ENCODE results near the gene NLRP8. TPM values are rescaled to one million over a fixed set of nuclear protein-coding genes. Genes with fewer than 3 reads are reported as not detected.
"Not testable (repeated sequence)": the region's sequence is repeated elsewhere in the genome, so short reads cannot be mapped to it uniquely, and the experiment has no call there.

The NLRP8 gene
- total RNA-seq: not detected
- total RNA-seq: 0 reads per million in 2 donors

- no peak for DNase-seq
- Mint-ChIP-seq H3K36me3 (ENCODE audit: low read depth) (no peaks in the 10 kb centered on the region), H3K27ac (no peak within 1 kb of the TSS), H3K4me1 (no peaks in the 10 kb centered on the region), H3K27me3 (no peaks in the 10 kb centered on the region), H3K4me3 (no peak within 1 kb of the TSS)
- no peaks in the 10 kb centered on the region for H3K9me3 ChIP-seq (ENCODE audit: control insufficient read depth, low read length, poor library complexity, severe bottlenecking)
- no peak for ATAC-seq
These were observed at the start of gene NLRP8 for GRCh38 chr19:55947532-55947931. Gene NLRP8, plus strand, starts transcription at chr19:55947832.

GRCh38 chr19:55898911-55899310 is 48.7 kb upstream of the NLRP8 start:
- H3K36me3 Mint-ChIP-seq (ENCODE audit: low read depth): no peaks in the 10 kb centered on the region
- no peak overlapping the region for H3K4me3 Mint-ChIP-seq
- peaks cover 2% of the 10 kb centered on the region for H3K9me3 ChIP-seq (ENCODE audit: control insufficient read depth, low read length, poor library complexity, severe bottlenecking)
- no peak overlapping the region for H3K27ac Mint-ChIP-seq
- no peak for ATAC-seq
- DNase-seq: no peak
- peaks cover 5% of the 10 kb centered on the region for H3K27me3 Mint-ChIP-seq
- no peaks in the 10 kb centered on the region for H3K4me1 Mint-ChIP-seq

DNA sequence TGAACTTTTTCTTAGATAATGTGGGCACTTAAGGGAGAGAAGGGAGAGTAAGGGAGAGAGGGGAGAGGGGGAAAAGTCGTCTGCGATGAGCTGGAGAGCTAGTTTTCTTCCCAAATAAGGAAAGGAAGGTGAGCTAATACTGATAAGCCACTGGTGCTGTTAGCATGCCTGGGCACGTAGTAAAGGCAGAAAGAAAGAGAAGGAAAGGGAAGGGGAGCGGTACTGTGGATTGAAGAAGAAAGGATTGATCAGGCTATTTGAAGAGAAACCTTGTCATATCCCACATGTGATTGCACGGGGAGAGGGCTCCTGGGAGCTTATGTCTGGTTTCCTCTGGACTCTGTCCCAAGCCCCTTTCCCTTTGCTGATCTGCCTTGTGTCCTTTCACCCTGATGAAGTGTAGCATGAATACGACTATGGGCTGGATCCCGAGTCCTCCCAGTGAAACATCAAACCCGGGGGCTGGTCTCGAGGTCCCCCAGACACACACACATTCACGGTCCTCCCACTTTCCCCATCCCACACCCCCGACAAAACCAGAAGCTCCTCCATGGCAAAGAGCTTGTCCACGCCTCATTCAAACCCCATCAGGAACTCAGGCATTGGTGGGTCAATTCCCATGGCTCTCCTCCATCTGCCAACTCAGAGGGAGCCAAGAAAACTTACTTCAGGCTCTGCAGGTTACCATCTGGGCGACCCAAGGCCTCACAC is 46.1 kb upstream of the NLRP8 start:
- Mint-ChIP-seq H3K36me3 (ENCODE audit: low read depth) (no peaks in the 10 kb centered on the region), H3K27me3 (peaks cover 5% of the 10 kb centered on the region), H3K4me3 (no peak overlapping the region), H3K27ac (no peak overlapping the region), H3K4me1 (no peaks in the 10 kb centered on the region)
- no peak for ATAC-seq
- DNase-seq: no peak
- H3K9me3 ChIP-seq (ENCODE audit: control insufficient read depth, low read length, poor library complexity, severe bottlenecking): peaks cover 2% of the 10 kb centered on the region

DNA sequence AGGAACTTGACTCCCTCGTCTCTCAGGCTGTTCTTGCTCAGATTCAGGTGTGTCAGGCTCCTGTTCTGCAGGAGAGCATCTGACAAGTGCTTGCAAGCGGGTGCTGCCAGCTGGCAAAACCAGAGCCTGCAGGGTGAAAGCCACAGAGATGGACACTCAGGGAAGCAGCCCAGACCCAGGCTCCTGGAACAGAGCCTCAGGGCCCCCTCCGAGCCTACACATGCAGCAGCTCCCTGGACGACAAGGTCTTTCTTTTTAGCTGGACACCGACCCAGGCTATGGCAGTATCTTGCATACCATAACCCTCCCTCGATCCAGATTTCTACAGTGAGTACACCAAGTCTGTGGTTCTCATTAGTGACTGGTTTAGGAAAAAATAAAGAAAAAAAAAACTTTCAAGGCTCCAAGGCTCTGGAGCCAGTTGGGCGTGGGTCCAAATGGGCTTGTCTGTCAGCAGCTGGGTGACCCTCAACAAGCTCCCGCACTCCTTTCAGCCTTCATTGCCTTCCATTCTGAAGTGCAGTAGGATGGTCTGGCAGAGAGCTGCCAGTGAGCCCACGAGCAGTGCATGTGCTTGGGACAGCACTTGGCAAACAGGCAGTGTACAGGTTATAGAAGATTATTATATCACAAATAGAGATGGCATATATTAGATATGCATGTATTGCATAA is 45.4 kb upstream of the NLRP8 start:
- ATAC-seq: no peak
- no peak for DNase-seq
- Mint-ChIP-seq H3K4me1 (no peaks in the 10 kb centered on the region), H3K36me3 (ENCODE audit: low read depth) (no peaks in the 10 kb centered on the region), H3K27me3 (peaks cover 5% of the 10 kb centered on the region), H3K4me3 (no peak overlapping the region), H3K27ac (no peak overlapping the region)
- peaks cover 2% of the 10 kb centered on the region for H3K9me3 ChIP-seq (ENCODE audit: control insufficient read depth, low read length, poor library complexity, severe bottlenecking)

- H3K27me3 Mint-ChIP-seq: no peaks in the 10 kb centered on the region
- ATAC-seq (no peak), DNase-seq (no peak)
- H3K4me1 Mint-ChIP-seq: no peaks in the 10 kb centered on the region
- no peaks in the 10 kb centered on the region for H3K36me3 Mint-ChIP-seq (ENCODE audit: low read depth)
- H3K27ac Mint-ChIP-seq: no peak overlapping the region
- no peak overlapping the region for H3K4me3 Mint-ChIP-seq
- peaks cover 2% of the 10 kb centered on the region for H3K9me3 ChIP-seq (ENCODE audit: control insufficient read depth, low read length, poor library complexity, severe bottlenecking)
These were observed 40.3 kb upstream of the NLRP8 start for GRCh38 chr19:55907286-55907685.

DNA sequence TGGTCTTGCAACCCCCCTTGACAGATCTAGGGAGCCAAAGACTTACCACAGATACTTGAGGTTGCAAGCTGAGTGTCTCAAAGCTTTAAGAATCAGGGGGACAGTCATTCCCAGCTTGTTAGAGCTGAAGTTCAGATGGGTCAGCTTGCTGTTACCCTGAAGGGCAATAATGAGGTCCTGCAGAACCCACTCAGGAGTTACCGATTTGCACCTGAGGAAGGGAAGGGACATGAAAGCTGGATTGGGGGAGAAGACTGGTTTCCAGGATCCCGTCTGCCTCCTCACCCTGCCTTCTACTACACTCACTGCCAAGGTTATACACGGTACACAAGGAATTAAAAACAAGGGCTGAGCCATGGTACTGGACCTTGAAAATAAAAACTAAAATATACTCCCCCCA is 39.9 kb upstream of the NLRP8 start:
- DNase-seq (no peak), ATAC-seq (no peak)
- H3K9me3 ChIP-seq (ENCODE audit: control insufficient read depth, low read length, poor library complexity, severe bottlenecking): peaks cover 2% of the 10 kb centered on the region
- no peaks in the 10 kb centered on the region for H3K27me3 Mint-ChIP-seq
- H3K4me3 Mint-ChIP-seq: no peak overlapping the region
- no peaks in the 10 kb centered on the region for H3K36me3 Mint-ChIP-seq (ENCODE audit: low read depth)
- no peaks in the 10 kb centered on the region for H3K4me1 Mint-ChIP-seq
- no peak overlapping the region for H3K27ac Mint-ChIP-seq

DNA sequence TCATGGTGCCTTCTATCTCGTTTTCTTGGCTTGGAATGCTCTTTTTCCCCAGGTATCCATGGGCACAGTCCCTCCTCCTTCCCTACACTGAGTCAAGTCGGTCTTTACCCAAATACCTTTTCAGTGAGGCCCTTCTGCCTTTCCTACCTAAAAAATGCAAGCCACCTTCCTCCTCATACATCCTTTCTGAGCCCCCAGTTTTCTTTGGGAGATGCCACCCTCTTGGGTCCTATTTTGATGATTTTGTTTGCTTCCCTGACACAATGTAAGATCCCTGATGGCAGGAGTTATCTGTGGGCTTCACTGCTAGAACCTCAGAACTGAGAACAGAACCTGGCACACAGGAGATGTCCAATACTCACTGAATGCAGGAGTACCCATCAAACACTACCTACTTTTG is 37.8 kb upstream of the NLRP8 start:
- ATAC-seq: no peak
- no peaks in the 10 kb centered on the region for H3K36me3 Mint-ChIP-seq (ENCODE audit: low read depth)
- no peaks in the 10 kb centered on the region for H3K9me3 ChIP-seq (ENCODE audit: control insufficient read depth, low read length, poor library complexity, severe bottlenecking)
- H3K27ac Mint-ChIP-seq: no peak overlapping the region
- DNase-seq: no peak
- no peaks in the 10 kb centered on the region for H3K4me1 Mint-ChIP-seq
- H3K4me3 Mint-ChIP-seq: no peak overlapping the region
- H3K27me3 Mint-ChIP-seq: no peaks in the 10 kb centered on the region

- H3K9me3 ChIP-seq (ENCODE audit: control insufficient read depth, low read length, poor library complexity, severe bottlenecking): no peaks in the 10 kb centered on the region
- Mint-ChIP-seq H3K4me3 (no peak overlapping the region), H3K36me3 (ENCODE audit: low read depth) (no peaks in the 10 kb centered on the region), H3K27ac (no peak overlapping the region), H3K27me3 (no peaks in the 10 kb centered on the region), H3K4me1 (no peaks in the 10 kb centered on the region)
- ATAC-seq (no peak), DNase-seq (no peak)
These were observed 34.7 kb upstream of the NLRP8 start for GRCh38 chr19:55912916-55913315.

DNA sequence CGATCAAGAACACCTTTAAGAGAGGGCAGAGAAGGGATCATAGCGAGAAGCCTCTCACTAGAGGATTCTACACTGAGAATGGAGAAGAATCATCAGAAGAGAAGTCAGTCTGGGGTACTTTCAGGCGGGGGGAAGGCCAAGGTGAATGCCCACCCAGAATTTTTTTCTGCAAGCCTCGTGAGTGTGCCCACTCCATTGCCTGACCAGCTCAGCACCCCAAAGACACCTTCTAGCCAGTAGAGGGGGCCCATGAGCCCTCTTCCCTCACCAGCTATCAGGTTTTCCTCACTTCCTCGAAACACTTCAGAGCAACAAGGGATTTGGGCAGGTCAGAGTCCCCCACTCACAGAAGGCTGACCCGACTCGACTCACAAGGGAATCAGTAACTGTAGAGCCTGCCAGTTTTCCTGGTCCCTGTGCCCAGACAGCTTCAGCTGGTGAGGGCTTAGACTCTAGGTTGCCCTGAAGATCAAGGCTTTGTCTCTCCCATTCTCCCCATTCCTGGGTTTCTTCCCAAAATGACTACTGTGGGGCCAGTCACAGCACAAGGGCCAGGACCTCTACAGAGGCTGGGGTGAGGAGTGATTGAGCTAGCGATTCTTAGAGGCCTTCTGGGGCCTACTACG is 33.9 kb upstream of the NLRP8 start:
- Mint-ChIP-seq H3K27ac (no peak overlapping the region), H3K36me3 (ENCODE audit: low read depth) (no peaks in the 10 kb centered on the region), H3K4me1 (no peaks in the 10 kb centered on the region), H3K4me3 (no peak overlapping the region), H3K27me3 (no peaks in the 10 kb centered on the region)
- no peaks in the 10 kb centered on the region for H3K9me3 ChIP-seq (ENCODE audit: control insufficient read depth, low read length, poor library complexity, severe bottlenecking)
- ATAC-seq: no peak
- no peak for DNase-seq

DNA sequence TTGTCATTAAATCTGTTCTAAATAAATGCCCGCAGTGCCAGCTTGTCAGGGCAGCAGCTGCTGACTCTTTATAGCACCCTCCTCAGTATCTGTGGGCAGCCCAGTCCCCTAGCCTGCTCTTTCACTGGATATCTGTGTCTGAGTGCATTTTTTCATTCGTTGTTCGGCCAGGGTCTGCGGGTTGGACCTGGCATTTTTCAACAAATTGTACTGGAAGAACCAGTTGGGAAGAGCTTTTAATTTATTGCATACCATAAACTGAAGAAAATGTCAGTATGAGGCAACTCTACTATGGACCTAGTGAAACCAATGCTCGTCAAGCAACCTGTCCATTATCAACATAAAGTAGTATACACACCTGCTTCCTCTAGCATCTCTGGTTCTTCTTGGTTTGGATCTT is 24.1 kb upstream of the NLRP8 start:
- DNase-seq (no peak), ATAC-seq (no peak)
- Mint-ChIP-seq H3K27me3 (no peaks in the 10 kb centered on the region), H3K4me3 (no peak overlapping the region), H3K4me1 (no peaks in the 10 kb centered on the region), H3K27ac (no peak overlapping the region), H3K36me3 (ENCODE audit: low read depth) (no peaks in the 10 kb centered on the region)
- no peaks in the 10 kb centered on the region for H3K9me3 ChIP-seq (ENCODE audit: control insufficient read depth, low read length, poor library complexity, severe bottlenecking)

- ATAC-seq: no peak
- Mint-ChIP-seq H3K27me3 (no peaks in the 10 kb centered on the region), H3K27ac (no peak overlapping the region), H3K4me3 (no peak overlapping the region), H3K4me1 (no peaks in the 10 kb centered on the region), H3K36me3 (ENCODE audit: low read depth) (no peaks in the 10 kb centered on the region)
- DNase-seq: no peak
- H3K9me3 ChIP-seq (ENCODE audit: control insufficient read depth, low read length, poor library complexity, severe bottlenecking): no peaks in the 10 kb centered on the region
These were observed 19.6 kb upstream of the NLRP8 start for GRCh38 chr19:55927991-55928390.

DNA sequence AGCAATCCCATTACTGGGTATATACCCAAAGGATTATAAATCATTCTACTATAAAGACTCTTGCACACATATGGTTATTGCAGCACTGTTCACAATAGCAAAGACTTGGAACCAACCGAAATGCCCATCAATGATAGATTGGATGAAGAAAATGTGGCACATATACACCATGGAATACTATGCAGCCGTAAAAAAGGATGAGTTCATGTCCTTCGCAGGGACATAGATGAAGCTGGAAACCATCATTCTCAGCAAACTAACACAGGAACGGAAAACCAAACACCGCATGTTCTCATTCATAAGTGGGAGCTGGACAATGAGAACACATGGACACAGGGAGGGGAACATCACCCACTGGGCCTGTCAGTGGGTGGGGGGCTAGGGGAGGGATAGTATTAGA is 18.4 kb upstream of the NLRP8 start:
- DNase-seq; H3K9me3 ChIP-seq (ENCODE audit: control insufficient read depth, low read length, poor library complexity, severe bottlenecking); H3K4me3 Mint-ChIP-seq; H3K36me3 Mint-ChIP-seq (ENCODE audit: low read depth); H3K27ac Mint-ChIP-seq; H3K27me3 Mint-ChIP-seq; ATAC-seq; H3K4me1 Mint-ChIP-seq: not testable (repeated sequence)

DNA sequence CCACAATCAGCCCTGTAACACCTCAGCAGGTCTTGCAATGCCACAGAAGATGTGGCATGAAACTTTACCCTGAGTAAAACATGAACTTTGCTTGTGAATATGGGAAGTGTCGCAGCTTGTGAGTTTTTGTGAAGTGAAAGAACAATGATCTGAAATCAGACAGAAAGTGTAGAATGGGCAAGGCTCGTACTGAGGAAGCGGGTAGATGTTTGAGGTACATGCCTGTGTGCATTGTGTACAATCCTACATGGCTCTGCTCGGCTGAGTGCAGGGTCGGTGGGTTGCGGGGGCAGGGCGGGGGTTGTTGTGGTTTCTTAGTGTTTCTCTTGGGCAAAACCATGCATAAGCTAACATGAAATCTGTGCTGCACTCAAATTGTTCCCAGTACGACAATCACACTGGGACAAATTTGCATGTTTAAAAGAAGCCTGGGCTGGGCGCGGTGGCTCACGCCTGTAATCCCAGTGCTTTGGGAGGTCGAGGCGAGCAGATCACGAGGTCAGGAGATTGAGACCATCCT is 16.6 kb upstream of the NLRP8 start:
- H3K27ac Mint-ChIP-seq: no peak overlapping the region
- no peaks in the 10 kb centered on the region for H3K4me1 Mint-ChIP-seq
- ATAC-seq: no peak
- no peaks in the 10 kb centered on the region for H3K9me3 ChIP-seq (ENCODE audit: control insufficient read depth, low read length, poor library complexity, severe bottlenecking)
- H3K4me3 Mint-ChIP-seq: no peak overlapping the region
- no peaks in the 10 kb centered on the region for H3K36me3 Mint-ChIP-seq (ENCODE audit: low read depth)
- no peaks in the 10 kb centered on the region for H3K27me3 Mint-ChIP-seq
- no peak for DNase-seq

Measured in T-helper 17 cell (primary cell).